K562 (cell line): ENCODE results near the gene KMT2E. TPM values are rescaled to one million over a fixed set of nuclear protein-coding genes. Genes with fewer than 3 reads are reported as not detected.

Experiments used
- AFF1 ChIP-seq, 2 experiments: fragments of 450-650 bp; IDR thresholded peaks; 2 replicates each; pipeline ENCODE4 v1.6.1; 2018; ENCODE audit warnings: mild to moderate bottlenecking in 2 of 2, low read depth in 1 of 2; ENCODE audit not compliant: partially characterized antibody in 2 of 2
- BMI1 ChIP-seq: fragments of 150-350 bp; IDR thresholded peaks from 2 replicates; pipeline ENCODE4 v1.6.1; 2014; ENCODE audit warnings: low read length
- E2F5 ChIP-seq: sonication (generic); formaldehyde crosslinking; IDR thresholded peaks from 2 replicates; pipeline ENCODE4 v1.8.0; 2022; ENCODE audit warnings: mild to moderate bottlenecking, missing genetic modification reagents
- FOXJ2 ChIP-seq: fragments of 200-800 bp; sonication (Bioruptor generic); IDR thresholded peaks from 2 replicates; pipeline ENCODE4 v1.6.1; 2016; ENCODE audit warnings: missing genetic modification characterization, missing compliant biosample characterization
- KDM2B ChIP-seq: fragments of 250-450 bp; sonication (Bioruptor Pico); IDR thresholded peaks from 2 replicates; pipeline ENCODE4 v1.8.0; 2021; ENCODE audit warnings: mild to moderate bottlenecking, moderate library complexity
- KDM4B ChIP-seq, 2 experiments: fragments of 450-650 bp in 1 of 2; sonication (generic) in 1 of 2; IDR thresholded peaks; 2 replicates each; pipeline ENCODE4 v1.6.1; 2016 to 2017; ENCODE audit warnings: borderline replicate concordance in 2 of 2, antibody characterized with exemption in 1 of 2, low read depth in 1 of 2, mild to moderate bottlenecking in 1 of 2
- MAZ ChIP-seq, 2 experiments: fragments of 450-650 bp in 1 of 2; sonication (generic) in 1 of 2; formaldehyde crosslinking; IDR thresholded peaks in 1 of 2; conservative IDR thresholded peaks in 1 of 2; 2 replicates each; pipeline versions ENCODE4 v1.4.0 to v1.5.0; 2020; ENCODE audit warnings: mild to moderate bottlenecking in 1 of 2, missing genetic modification reagents in 1 of 2
- NBN ChIP-seq: fragments of 450-650 bp; IDR thresholded peaks from 2 replicates; pipeline ENCODE4 v1.6.1; 2016; ENCODE audit warnings: low read depth, mild to moderate bottlenecking
- NFE2L1 ChIP-seq: fragments of 450-650 bp; IDR thresholded peaks from 2 replicates; pipeline ENCODE4 v1.6.1; 2016; ENCODE audit warnings: missing genetic modification characterization, low read depth, mild to moderate bottlenecking, missing compliant biosample characterization, moderate library complexity, borderline replicate concordance
- SMAD4 ChIP-seq: fragments of 250-450 bp; sonication (Bioruptor Pico); conservative IDR thresholded peaks from 2 replicates; pipeline ENCODE4 v1.8.0; 2021; ENCODE audit warnings: inconsistent platforms, mild to moderate bottlenecking, moderate library complexity
- ZNF764 ChIP-seq: fragments of 250-450 bp; sonication (Bioruptor Pico); IDR thresholded peaks from 2 replicates; pipeline ENCODE4 v1.4.0; 2020; ENCODE audit warnings: low read depth, mild to moderate bottlenecking, moderate library complexity
- polyA plus RNA-seq, 8 experiments: library from polyadenylated mRNA; depleted of rRNA in 4 of 8; stranded (reverse) in 5 of 8; unstranded in 3 of 8; fragments of >200 nt; fragmentation: Nextera tagmentation in 2 of 8; fragmentation: Illumina TruSeq in 1 of 8; extraction: Ambion mirVana in 2 of 8; extraction: Trizol in 1 of 8; gene quantifications; 2 replicates each; pipeline versions ENCODE4 v1.2.1 to v1.2.3, GENCODE V29; 2011 to 2014; ENCODE audit warnings: inconsistent platforms in 1 of 8, missing spikeins in 1 of 8
- total RNA-seq, 7 experiments: library from RNA; depleted of rRNA in 6 of 7; stranded (reverse); fragments of >200 nt in 6 of 7; fragmentation: Illumina TruSeq in 2 of 7; extraction: Trizol in 2 of 7; gene quantifications; 2 replicates each; pipeline versions ENCODE4 v1.2.1 to v1.2.3, GENCODE V29; 2011 to 2021; ENCODE audit warnings: low replicate concordance in 1 of 7
- TF ChIP-seq, protein P1 (sequence below), 2 experiments: fragments of 450-650 bp; IDR thresholded peaks; 2 replicates each; pipeline ENCODE4 v1.6.1; 2016
- TF ChIP-seq, protein P2 (sequence below): sonication (generic); formaldehyde crosslinking; IDR thresholded peaks from 2 replicates; pipeline ENCODE4 v1.8.1; 2023; ENCODE audit warnings: mild to moderate bottlenecking, missing genetic modification reagents

Gene KMT2E
- total and polyA plus RNA-seq, 9 of the 15 experiments (the other 6 are each of a cell fraction or from before 2014, with no cell fraction given) = 8.9 to 55.3 (median 38.1) TPM

DNA sequence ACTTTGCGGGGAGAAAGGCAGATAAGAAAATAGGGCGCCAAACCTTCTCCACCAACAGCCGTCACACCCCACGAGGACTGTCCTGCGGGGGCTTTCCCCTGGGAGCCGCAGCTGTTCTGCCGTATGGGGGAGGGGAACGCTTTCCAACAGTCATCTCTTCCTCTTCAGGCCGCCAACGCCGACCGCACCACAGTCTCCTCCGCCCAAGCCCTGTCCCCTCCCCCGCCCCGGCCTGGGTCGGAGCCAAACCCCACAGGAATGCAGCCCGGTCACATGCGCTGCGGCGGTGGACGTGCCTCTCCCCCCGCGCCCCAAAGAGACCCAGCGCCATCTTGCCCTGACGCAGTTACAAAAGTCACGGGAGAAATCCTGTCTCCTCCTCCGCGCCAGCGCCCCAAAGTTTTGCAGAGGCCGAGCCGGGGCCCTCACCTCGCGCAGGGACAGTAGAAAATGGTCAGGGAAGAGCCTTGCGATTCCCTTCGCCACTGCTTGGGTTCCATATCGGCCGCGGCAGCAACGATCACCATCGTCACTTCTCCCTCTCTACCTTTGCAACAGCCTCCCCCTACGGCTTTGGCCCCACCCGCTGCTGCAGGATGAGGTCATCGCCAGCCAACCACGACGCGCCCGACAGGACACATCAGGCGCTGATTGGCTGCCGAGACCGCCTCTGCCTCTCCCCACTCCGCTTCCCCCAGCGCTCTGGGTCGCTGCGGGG, 1.3 kb upstream of the KMT2E start (continued):
- 0 out of 2 replicates have a peak, but pooled peaks have one; percentile 58 for TF ChIP-seq E2F5 (CRISPR knock-in tag)
- no peak for TF ChIP-seq NFE2L1
- peak; percentile 34; the same call in 1 of the 2 replicates for TF ChIP-seq ZNF764
- TF ChIP-seq, protein P1, sequence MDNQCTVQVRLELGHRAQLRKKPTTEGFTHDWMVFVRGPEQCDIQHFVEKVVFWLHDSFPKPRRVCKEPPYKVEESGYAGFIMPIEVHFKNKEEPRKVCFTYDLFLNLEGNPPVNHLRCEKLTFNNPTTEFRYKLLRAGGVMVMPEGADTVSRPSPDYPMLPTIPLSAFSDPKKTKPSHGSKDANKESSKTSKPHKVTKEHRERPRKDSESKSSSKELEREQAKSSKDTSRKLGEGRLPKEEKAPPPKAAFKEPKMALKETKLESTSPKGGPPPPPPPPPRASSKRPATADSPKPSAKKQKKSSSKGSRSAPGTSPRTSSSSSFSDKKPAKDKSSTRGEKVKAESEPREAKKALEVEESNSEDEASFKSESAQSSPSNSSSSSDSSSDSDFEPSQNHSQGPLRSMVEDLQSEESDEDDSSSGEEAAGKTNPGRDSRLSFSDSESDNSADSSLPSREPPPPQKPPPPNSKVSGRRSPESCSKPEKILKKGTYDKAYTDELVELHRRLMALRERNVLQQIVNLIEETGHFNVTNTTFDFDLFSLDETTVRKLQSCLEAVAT (IDR thresholded peaks at IDR 0.05) = peak; percentile 62 to 99; a peak in 2 of 4 replicates
- peak; percentile 72 to 96 for TF ChIP-seq AFF1 (IDR thresholded peaks at IDR 0.05; ENCODE audit: low read depth in 1 of 2, partially characterized antibody in 2 of 2)
- TF ChIP-seq FOXJ2 (tag) = peak; percentile 92
- peak; percentile 14; the same call in 1 of the 2 replicates for TF ChIP-seq BMI1
- TF ChIP-seq, protein P2, sequence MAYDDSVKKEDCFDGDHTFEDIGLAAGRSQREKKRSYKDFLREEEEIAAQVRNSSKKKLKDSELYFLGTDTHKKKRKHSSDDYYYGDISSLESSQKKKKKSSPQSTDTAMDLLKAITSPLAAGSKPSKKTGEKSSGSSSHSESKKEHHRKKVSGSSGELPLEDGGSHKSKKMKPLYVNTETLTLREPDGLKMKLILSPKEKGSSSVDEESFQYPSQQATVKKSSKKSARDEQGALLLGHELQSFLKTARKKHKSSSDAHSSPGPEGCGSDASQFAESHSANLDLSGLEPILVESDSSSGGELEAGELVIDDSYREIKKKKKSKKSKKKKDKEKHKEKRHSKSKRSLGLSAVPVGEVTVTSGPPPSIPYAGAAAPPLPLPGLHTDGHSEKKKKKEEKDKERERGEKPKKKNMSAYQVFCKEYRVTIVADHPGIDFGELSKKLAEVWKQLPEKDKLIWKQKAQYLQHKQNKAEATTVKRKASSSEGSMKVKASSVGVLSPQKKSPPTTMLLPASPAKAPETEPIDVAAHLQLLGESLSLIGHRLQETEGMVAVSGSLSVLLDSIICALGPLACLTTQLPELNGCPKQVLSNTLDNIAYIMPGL (CRISPR knock-in tag) = no peak; the same call in 1 of the 2 replicates
- 0 out of 2 replicates have a peak, but pooled peaks have one; percentile 70 for TF ChIP-seq KDM2B
- TF ChIP-seq KDM4B (IDR thresholded peaks at IDR 0.05; ENCODE audit: borderline replicate concordance in 2 of 2, low read depth in 1 of 2) = peak in 1 of 2 experiments; percentile 99; a peak in 2 of 4 replicates
- TF ChIP-seq NBN = peak; percentile 99
- peak; percentile 98 for TF ChIP-seq SMAD4 (CRISPR knock-in tag)
- TF ChIP-seq MAZ (CRISPR knock-in tag; conservative IDR thresholded peaks at IDR 0.05 in 1 of 2, IDR thresholded peaks at IDR 0.05 in 1 of 2) = peak; percentile 97 to 99
